ENCODE data around the gene ZXDB.
"Not testable (repeated sequence)": the region's sequence is repeated elsewhere in the genome, so short reads cannot be mapped to it uniquely, and the experiment has no call there.

ZXDB gene

GRCh38 chrX:57591284-57592159 is at the start of gene ZXDB:
Gene ZXDB (plus strand): TSS chrX:57592011. CDS start chrX:57592049, 38 bp downstream.
- peaks cover 0 to 14% (median 1%) of the 10 kb centered on the region in 4 donors for H3K4me1 ChIP-seq
- not testable (repeated sequence) for H3K27me3 ChIP-seq, H3K36me3 ChIP-seq, H3K9me3 ChIP-seq
- DNase-seq = peak in 1 of 2 donors; percentile 20
- peak within 1 kb of the TSS; percentile 96 to 97 for H3K27ac ChIP-seq
- peak within 1 kb of the TSS; percentile 65 to 68 for H3K4me3 ChIP-seq
- intact Hi-C loops (cut with DNase I; ENCODE audit: low total_unique reads) = loop anchor here (10.0 kb wide), 1 partner anchor 313 kb away; no protein-coding TSS in a partner anchor

DNA sequence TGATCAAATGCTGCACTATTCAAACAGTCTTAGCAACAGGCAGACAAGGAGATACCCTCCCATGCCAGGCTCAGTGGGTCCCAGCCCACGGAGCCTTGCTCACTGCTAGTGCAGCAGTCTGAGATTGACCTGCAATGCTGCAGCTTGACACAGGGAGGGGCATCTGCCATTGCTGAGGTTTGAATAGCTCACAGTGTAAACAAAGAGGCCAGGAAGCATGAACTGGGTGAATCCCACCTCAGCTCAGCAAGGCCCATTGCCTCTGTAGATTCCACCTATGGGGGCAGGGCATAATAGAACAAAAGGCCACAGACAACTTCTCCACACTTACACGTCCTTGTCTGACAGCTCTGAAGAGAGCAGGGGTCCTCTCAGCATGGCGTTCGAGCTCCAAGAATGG is 26.6 kb upstream of the ZXDB start:
- H3K36me3 ChIP-seq = no peaks in the 10 kb centered on the region
- no peak overlapping the region for H3K27ac ChIP-seq
- H3K27me3 ChIP-seq = no peaks in the 10 kb centered on the region
- intact Hi-C loops (cut with DNase I; ENCODE audit: low total_unique reads) = no loop called here
- H3K9me3 ChIP-seq = no peaks in the 10 kb centered on the region
- DNase-seq = no peak
- no peak overlapping the region for H3K4me3 ChIP-seq
- no peak for TF ChIP-seq CTCF (IDR thresholded peaks at IDR 0.05)
- H3K4me1 ChIP-seq = no peaks in the 10 kb centered on the region

DNA sequence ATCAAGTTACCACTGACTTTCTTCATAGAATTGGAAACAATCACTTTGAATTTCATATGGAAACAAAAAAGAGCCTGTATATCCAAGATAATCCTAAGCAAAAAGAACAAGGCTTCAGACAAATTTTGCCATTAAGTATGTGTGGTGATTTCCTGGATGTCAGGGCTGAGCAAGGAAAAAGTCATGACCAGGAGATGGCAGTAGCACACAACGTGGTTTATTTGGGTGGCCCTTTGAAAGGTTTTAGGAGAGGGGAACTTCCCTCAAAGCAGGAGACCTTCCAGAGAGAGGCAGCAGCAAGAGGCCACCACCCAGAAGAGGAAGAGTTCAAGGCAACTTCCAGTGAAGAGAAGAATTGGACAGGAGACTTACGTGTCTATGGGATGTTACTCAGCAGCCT is 18.1 kb upstream of the ZXDB start:
- intact Hi-C loops (cut with DNase I; ENCODE audit: low total_unique reads) = no loop called here
- no peak overlapping the region for H3K4me3 ChIP-seq
- no peaks in the 10 kb centered on the region for H3K36me3 ChIP-seq
- no peak overlapping the region for H3K27ac ChIP-seq
- DNase-seq = no peak
- peak in 1 of 2 experiments; percentile 25 for TF ChIP-seq CTCF (IDR thresholded peaks at IDR 0.05)
- H3K4me1 ChIP-seq = no peaks in the 10 kb centered on the region
- H3K9me3 ChIP-seq = no peaks in the 10 kb centered on the region
- H3K27me3 ChIP-seq = no peaks in the 10 kb centered on the region

DNA sequence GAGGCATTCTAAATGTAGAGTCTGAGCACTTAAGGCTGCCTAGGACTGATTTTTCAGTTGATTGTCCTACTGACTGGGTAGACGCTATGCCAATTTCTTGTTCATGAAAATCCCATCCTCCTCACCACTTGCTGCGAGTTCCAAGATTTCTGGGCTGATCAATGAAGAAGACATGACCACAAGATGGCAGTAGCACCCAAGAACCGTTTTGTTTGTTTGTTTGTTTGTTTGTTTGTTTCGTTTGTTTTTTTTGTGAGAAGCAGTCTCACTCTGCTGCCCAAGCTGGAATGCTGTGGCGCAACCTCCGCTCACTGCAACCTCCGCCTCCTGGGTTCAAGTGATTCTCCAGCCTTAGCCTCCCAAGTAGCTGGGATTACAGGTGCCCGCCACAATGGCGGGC is 8.9 kb upstream of the ZXDB start:
- H3K4me3 ChIP-seq; H3K27me3 ChIP-seq; H3K36me3 ChIP-seq; H3K27ac ChIP-seq; DNase-seq; H3K4me1 ChIP-seq; intact Hi-C loops (cut with DNase I; ENCODE audit: low total_unique reads); H3K9me3 ChIP-seq: not testable (repeated sequence)

DNA sequence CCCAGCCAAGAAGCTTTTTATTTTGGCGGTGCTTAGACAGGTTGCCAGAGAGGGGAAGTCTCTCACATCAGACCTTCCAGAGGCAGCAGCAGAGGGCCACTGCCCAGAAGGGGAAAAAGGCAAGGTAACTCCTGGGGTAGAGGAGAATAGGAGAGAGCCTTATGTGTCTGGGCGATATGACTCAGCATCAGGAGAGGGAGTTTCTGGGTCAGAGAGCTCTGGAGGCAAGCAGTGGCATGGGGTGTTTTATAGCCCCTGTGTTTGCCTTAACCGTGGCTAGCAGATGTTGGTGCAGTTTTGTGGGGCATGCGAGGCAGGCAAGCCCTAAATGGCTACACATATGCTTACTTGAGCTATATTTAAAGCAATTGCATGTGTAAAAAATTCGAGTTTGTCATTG is 8.3 kb upstream of the ZXDB start:
- intact Hi-C loops (cut with DNase I; ENCODE audit: low total_unique reads) = no loop called here
- H3K36me3 ChIP-seq = no peaks in the 10 kb centered on the region
- H3K9me3 ChIP-seq = no peaks in the 10 kb centered on the region
- H3K4me3 ChIP-seq = no peak overlapping the region
- H3K4me1 ChIP-seq = no peaks in the 10 kb centered on the region
- DNase-seq = no peak
- no peak overlapping the region for H3K27ac ChIP-seq
- TF ChIP-seq CTCF (IDR thresholded peaks at IDR 0.05) = no peak
- no peaks in the 10 kb centered on the region for H3K27me3 ChIP-seq

- intact Hi-C loops (cut with DNase I; ENCODE audit: low total_unique reads) = no loop called here
- TF ChIP-seq CTCF (IDR thresholded peaks at IDR 0.05) = no peak
- H3K4me3 ChIP-seq = no peak overlapping the region
These were observed 5.5 kb upstream of the ZXDB start for GRCh38 chrX:57586360-57586759.

More at GRCh38 chrX:57586360-57586759, 5.5 kb upstream of the ZXDB start:
- H3K27me3 ChIP-seq = no peaks in the 10 kb centered on the region
- peaks cover 0 to 4% (median 0%) of the 10 kb centered on the region in 4 donors for H3K4me1 ChIP-seq
- no peaks in the 10 kb centered on the region for H3K36me3 ChIP-seq
- no peak for DNase-seq
- no peak overlapping the region for H3K27ac ChIP-seq
- no peaks in the 10 kb centered on the region for H3K9me3 ChIP-seq
